SW 1271 (cell line): ENCODE measurements around the gene GRIP1.
"Not testable (repeated sequence)": the region's sequence is repeated elsewhere in the genome, so short reads cannot be mapped to it uniquely, and the experiment has no call there.

Source experiments
- DNase-seq, 2 experiments: peaks; one replicate each; lab custom pipeline; 2025; lab: John Stamatoyannopoulos, UW

The GRIP1 gene

GRCh38 chr12:66320996-66321395 is 357.9 kb downstream of the GRIP1 start:
- no peak for DNase-seq

GRCh38 chr12:66319266-66319954 is 359.5 kb downstream of the GRIP1 start:
- DNase-seq, result no peak

- DNase-seq, result no peak
Measured at GRCh38 chr12:66314278-66314677, 364.6 kb downstream of the GRIP1 start.

GRCh38 chr12:66312189-66312588 is 366.7 kb downstream of the GRIP1 start:
- no peak for DNase-seq

GRCh38 chr12:66309606-66310005 is 369.3 kb downstream of the GRIP1 start:
- no peak for DNase-seq

- no peak for DNase-seq
Measured at GRCh38 chr12:66304296-66304900, 374.5 kb downstream of the GRIP1 start.

GRCh38 chr12:66303316-66303804 is 375.5 kb downstream of the GRIP1 start:
- DNase-seq, result not testable (repeated sequence)

GRCh38 chr12:66302827-66303169 is 376.1 kb downstream of the GRIP1 start:
- no peak for DNase-seq

GRCh38 chr12:66301944-66302826 is 376.7 kb downstream of the GRIP1 start, which contains the start of gene HELB:
Gene HELB, plus strand, starts transcription at chr12:66302493. Its CDS starts 111 bp downstream, at chr12:66302604.
- peak; percentile 90 to 97 for DNase-seq

- no peak for DNase-seq
Measured at GRCh38 chr12:66297923-66298322, 381.0 kb downstream of the GRIP1 start.
